HG03342 (cell line): ENCODE results near the gene MRPS15.
A peak's percentile ranks its signal among the peaks of the same experiment; 100 is the strongest.
"Not testable (repeated sequence)": the region's sequence is repeated elsewhere in the genome, so short reads cannot be mapped to it uniquely, and the experiment has no call there.

Source experiments
- ATAC-seq: cut with Tn5 transposase; IDR thresholded peaks from one replicate; pipeline ENCODE4 v1.9.1; 2021; ENCODE audit warnings: mild to moderate bottlenecking, moderate library complexity; ENCODE audit not compliant: unreplicated experiment

Gene MRPS15

GRCh38 chr1:36463803-36464604, at the start of gene MRPS15:
Gene MRPS15, minus strand, starts transcription at chr1:36464384. Its CDS starts 109 bp downstream, at chr1:36464275.
- ATAC-seq = peak; percentile 92

GRCh38 chr1:36512842-36513241, 48.7 kb upstream of the MRPS15 start:
- no peak for ATAC-seq

GRCh38 chr1:36511804-36512798, 47.9 kb upstream of the MRPS15 start:
- ATAC-seq = no peak

GRCh38 chr1:36511220-36511619, 47.0 kb upstream of the MRPS15 start:
- not testable (repeated sequence) for ATAC-seq

- ATAC-seq = no peak
Observed at GRCh38 chr1:36510418-36510817, 46.2 kb upstream of the MRPS15 start.

GRCh38 chr1:36508257-36508656, 44.1 kb upstream of the MRPS15 start:
- ATAC-seq = no peak

- ATAC-seq = no peak
Observed at GRCh38 chr1:36506276-36506920, 42.2 kb upstream of the MRPS15 start.

GRCh38 chr1:36503733-36504132, 39.5 kb upstream of the MRPS15 start:
- ATAC-seq = no peak

GRCh38 chr1:36503159-36503558, 39.0 kb upstream of the MRPS15 start:
- no peak for ATAC-seq

- ATAC-seq = no peak
Observed at GRCh38 chr1:36502616-36503015, 38.4 kb upstream of the MRPS15 start.

- not testable (repeated sequence) for ATAC-seq
Observed at GRCh38 chr1:36501911-36502310, 37.7 kb upstream of the MRPS15 start.

- ATAC-seq = no peak
Observed at GRCh38 chr1:36497207-36497606, 33.0 kb upstream of the MRPS15 start.

GRCh38 chr1:36494971-36495370, 30.8 kb upstream of the MRPS15 start:
- ATAC-seq = no peak

- no peak for ATAC-seq
Observed at GRCh38 chr1:36493524-36493923, 29.3 kb upstream of the MRPS15 start.

GRCh38 chr1:36492491-36492890, 28.3 kb upstream of the MRPS15 start:
- ATAC-seq = no peak

- ATAC-seq = not testable (repeated sequence)
Observed at GRCh38 chr1:36489258-36490051, 25.3 kb upstream of the MRPS15 start.

GRCh38 chr1:36487906-36488305, 23.7 kb upstream of the MRPS15 start:
- ATAC-seq = no peak

GRCh38 chr1:36487336-36487725, 23.1 kb upstream of the MRPS15 start:
- not testable (repeated sequence) for ATAC-seq

- ATAC-seq = no peak
Observed at GRCh38 chr1:36486439-36487335, 22.5 kb upstream of the MRPS15 start.
